Right lobe of liver (tissue), 6 donors: ENCODE results near the gene LNX1. TPM values are rescaled to one million over a fixed set of nuclear protein-coding genes. Genes with fewer than 3 reads are reported as not detected.

Experiments
- ATAC-seq, 4 donors: fragments of 200-7000 bp; cut with Tn5 transposase; one replicate each; pipeline ENCODE4 v1.9.1; 2020; ENCODE audit warnings: mild to moderate bottlenecking in 4 of 4, moderate library complexity in 4 of 4
- DNase-seq, 3 donors: peaks; one replicate each; pipeline ENCODE4 v3.0.0-alpha.2; 2020
- H3K27ac ChIP-seq, 3 donors: fragments of 200-600 bp; one replicate each; pipeline ENCODE4 v1.8.0; 2022
- H3K27me3 ChIP-seq, 2 donors: fragments of 200-600 bp; one replicate each; pipeline ENCODE4 v1.8.0; 2022
- H3K36me3 ChIP-seq, 4 donors: fragments of 200-600 bp; sonication (generic) in 1 of 4; one replicate each; pipeline versions ENCODE4 v1.5.1 to v1.8.0; 2017 to 2022; ENCODE audit warnings: control low read depth in 1 of 4
- H3K4me1 ChIP-seq, 4 donors: fragments of 200-600 bp; sonication (generic) in 1 of 4; one replicate each; pipeline versions ENCODE4 v1.5.1 to v1.8.0; 2017 to 2022; ENCODE audit warnings: control low read depth in 1 of 4
- H3K4me3 ChIP-seq, 3 donors: fragments of 200-600 bp; one replicate each; pipeline ENCODE4 v1.8.0; 2022
- H3K9me3 ChIP-seq, 4 donors: fragments of 200-600 bp; sonication (generic) in 1 of 4; one replicate each; pipeline versions ENCODE4 v1.5.1 to v1.8.0; 2017 to 2022; ENCODE audit warnings: control low read depth in 1 of 4
- POLR2A ChIP-seq: fragments of 450-650 bp; IDR thresholded peaks from one replicate; pipeline ENCODE4 v1.6.1; 2017; ENCODE audit warnings: antibody characterized with exemption, mild to moderate bottlenecking
- WGBS: methylation state at CpG from one replicate; pipeline ENCODE4 v1.1.6; 2018; ENCODE audit warnings: low coverage, low lambda C conversion rate; ENCODE audit not compliant: insufficient coverage; ENCODE audit errors: missing lambda C conversion rate; 5-methylcytosine and 5-hydroxymethylcytosine counted together
- intact Hi-C, 2 donors: fragments of 100-400 bp; cut with DNase I; formaldehyde crosslinking; loops; one replicate each; pipeline versions ENCODE4 v1.11.2 to v1.14.1; 2022
- total RNA-seq, 6 experiments: library from RNA; depleted of rRNA in 2 of 6; stranded (reverse); fragments of >200 nt in 2 of 6; fragmentation: NEBNext Ultra II Directional in 3 of 6; extraction: Animal tissue kit (Norgen Biotek cat#: 25700) in 3 of 6; gene quantifications; one replicate each; pipeline versions ENCODE4 v1.1.0 to v1.2.4, GENCODE V29; 2016 to 2023
- TF ChIP-seq, protein P1 (sequence below), 4 donors: fragments of 200-600 bp in 3 of 4; fragments of 450-650 bp in 1 of 4; IDR thresholded peaks; one replicate each; pipeline versions ENCODE4 v1.5.1 to v1.8.0; 2016 to 2022; ENCODE audit warnings: antibody characterized with exemption in 4 of 4, mild to moderate bottlenecking in 2 of 4
- donor health status: DM: no; HTN: yes; CAD: no.
- donor health status: DM: no; HTN: no; CAD: no.
- donor health status: DM: no; HTN: no; CAD: no.
- donor health status: DM: no; HTN: yes; CAD: no.
- donor health status: DM: no; HTN: yes; CAD: no.

Gene LNX1
- total RNA-seq, 6 experiments from 2014 or later: 1.3 to 6.0 (median 3.9) TPM

DNA sequence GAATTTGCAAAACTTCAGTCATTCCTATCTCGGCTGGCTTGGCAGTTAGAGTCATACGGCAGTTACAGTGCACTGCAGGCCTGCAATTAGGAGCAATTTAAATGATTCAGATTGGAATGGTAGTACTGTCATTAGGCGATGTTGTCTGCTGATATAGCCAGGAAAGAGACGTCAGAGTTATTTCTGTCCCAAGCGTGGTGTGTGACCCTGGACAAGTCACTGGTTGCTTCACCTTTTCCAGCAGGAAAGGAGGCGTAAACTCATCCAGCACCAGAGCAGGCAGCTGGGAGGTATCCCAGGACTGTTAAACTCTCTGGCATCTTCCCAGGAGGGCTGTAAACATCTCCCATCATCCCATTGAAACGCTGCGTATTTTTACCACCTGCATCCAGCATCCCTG is 836 bp upstream of the LNX1 start:
- peaks cover 0 to 18% (median 0%) of the 10 kb centered on the region in 4 donors for H3K4me1 ChIP-seq
- no peaks in the 10 kb centered on the region for H3K27me3 ChIP-seq
- no peaks in the 10 kb centered on the region for H3K9me3 ChIP-seq
- no peak for ATAC-seq
- no peaks in the 10 kb centered on the region for H3K36me3 ChIP-seq
- no peak for TF ChIP-seq POLR2A
- TF ChIP-seq, protein P1, sequence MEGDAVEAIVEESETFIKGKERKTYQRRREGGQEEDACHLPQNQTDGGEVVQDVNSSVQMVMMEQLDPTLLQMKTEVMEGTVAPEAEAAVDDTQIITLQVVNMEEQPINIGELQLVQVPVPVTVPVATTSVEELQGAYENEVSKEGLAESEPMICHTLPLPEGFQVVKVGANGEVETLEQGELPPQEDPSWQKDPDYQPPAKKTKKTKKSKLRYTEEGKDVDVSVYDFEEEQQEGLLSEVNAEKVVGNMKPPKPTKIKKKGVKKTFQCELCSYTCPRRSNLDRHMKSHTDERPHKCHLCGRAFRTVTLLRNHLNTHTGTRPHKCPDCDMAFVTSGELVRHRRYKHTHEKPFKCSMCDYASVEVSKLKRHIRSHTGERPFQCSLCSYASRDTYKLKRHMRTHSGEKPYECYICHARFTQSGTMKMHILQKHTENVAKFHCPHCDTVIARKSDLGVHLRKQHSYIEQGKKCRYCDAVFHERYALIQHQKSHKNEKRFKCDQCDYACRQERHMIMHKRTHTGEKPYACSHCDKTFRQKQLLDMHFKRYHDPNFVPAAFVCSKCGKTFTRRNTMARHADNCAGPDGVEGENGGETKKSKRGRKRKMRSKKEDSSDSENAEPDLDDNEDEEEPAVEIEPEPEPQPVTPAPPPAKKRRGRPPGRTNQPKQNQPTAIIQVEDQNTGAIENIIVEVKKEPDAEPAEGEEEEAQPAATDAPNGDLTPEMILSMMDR (IDR thresholded peaks at IDR 0.05): no peak
- H3K4me3 ChIP-seq: no peak overlapping the region
- intact Hi-C loops: no loop called here
- H3K27ac ChIP-seq: peak overlapping the region in 1 of 3 donors; percentile 57
- 71% methylated on average over 8 of the region's 8 CpGs for WGBS
- no peak for DNase-seq

DNA sequence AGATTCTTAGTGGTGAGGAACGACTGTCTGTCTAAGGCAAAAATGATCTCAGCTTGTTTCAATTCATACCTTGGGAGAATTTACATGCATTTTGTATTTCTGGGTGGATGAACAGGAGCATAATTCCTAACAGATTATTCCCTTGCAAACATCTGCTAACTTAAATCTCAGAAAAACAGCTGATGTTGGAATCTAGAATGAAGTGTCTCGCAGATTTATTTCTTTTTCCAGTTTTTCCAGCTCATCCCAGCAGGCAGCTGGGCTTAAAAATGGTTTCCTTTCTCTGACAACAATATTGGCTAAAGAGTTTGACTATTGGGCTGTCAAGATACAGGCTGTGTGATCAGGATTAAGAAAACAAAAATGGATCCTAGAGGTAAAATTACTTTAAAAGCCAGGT is 1.1 kb downstream of the LNX1 start:
- no peaks in the 10 kb centered on the region for H3K36me3 ChIP-seq
- DNase-seq: no peak
- H3K9me3 ChIP-seq: no peaks in the 10 kb centered on the region
- H3K27ac ChIP-seq: no peak overlapping the region
- no peaks in the 10 kb centered on the region for H3K27me3 ChIP-seq
- WGBS: 63% methylated on average over 2 of the region's 2 CpGs
- no peak for ATAC-seq
- H3K4me1 ChIP-seq: peaks cover 0 to 20% (median 0%) of the 10 kb centered on the region in 4 donors
- no peak for TF ChIP-seq POLR2A
- H3K4me3 ChIP-seq: peak overlapping the region; percentile 30 to 50 (median 49)
- intact Hi-C loops: no loop called here

DNA sequence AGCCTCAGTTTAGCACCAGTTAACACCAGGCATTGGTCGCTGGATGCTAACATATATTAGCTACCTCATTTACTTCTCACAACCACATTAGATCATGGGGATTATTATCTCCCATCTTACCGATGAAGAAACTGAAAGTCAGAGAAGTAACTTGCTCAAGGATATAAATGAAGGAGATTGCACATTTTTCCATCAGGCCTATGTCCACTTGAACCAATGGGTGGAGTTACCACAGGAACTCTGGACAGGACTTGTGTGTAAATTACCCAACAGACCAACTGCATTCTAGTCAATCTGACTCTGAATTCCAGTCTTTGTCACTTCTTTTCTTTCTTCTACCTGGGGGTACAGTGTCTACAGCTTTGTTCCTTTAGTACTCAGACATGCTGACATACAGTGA is 1.8 kb downstream of the LNX1 start:
- no peak for TF ChIP-seq POLR2A
- TF ChIP-seq, protein P1 (IDR thresholded peaks at IDR 0.05): no peak
- no peak overlapping the region for H3K4me3 ChIP-seq
- intact Hi-C loops: no loop called here

DNA sequence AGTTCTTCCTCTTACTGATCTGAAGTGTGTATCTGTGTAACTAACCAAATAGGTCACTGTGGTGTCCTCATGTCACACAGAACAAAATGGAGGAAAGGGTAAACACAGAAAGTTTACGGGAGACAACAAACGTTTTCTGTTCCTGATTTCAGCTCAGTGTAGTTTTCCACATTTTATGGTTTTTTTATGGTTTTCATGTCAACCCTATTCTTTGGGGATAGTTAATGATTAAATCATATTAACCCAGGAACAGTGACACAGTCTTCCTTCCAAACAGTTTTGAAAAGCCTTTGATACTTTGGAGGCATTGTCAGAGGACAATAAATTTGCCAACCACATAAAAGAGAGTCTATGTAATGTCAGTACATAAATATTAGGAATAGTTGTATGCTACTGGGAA is 4.2 kb downstream of the LNX1 start:
- H3K9me3 ChIP-seq: no peaks in the 10 kb centered on the region
- H3K4me3 ChIP-seq: no peak overlapping the region
- 13% methylated on average over 2 of the region's 2 CpGs for WGBS
- H3K4me1 ChIP-seq: peaks cover 0 to 30% (median 0%) of the 10 kb centered on the region in 4 donors
- ATAC-seq (peak in 2 of 4 donors; percentile 5 to 36), DNase-seq (no peak)
- no peak overlapping the region for H3K27ac ChIP-seq
- no peaks in the 10 kb centered on the region for H3K27me3 ChIP-seq
- TF ChIP-seq, protein P1 (IDR thresholded peaks at IDR 0.05): no peak
- TF ChIP-seq POLR2A: no peak
- no peaks in the 10 kb centered on the region for H3K36me3 ChIP-seq
- intact Hi-C loops: no loop called here

More for the DNA sequence above, 1.8 kb downstream of the LNX1 start:
- no peaks in the 10 kb centered on the region for H3K9me3 ChIP-seq
- 83% methylated on average over 2 of the region's 2 CpGs for WGBS
- peaks cover 0 to 20% (median 0%) of the 10 kb centered on the region in 4 donors for H3K4me1 ChIP-seq
- ATAC-seq: peak in 1 of 4 donors; percentile 21
- peak overlapping the region in 1 of 3 donors; percentile 11 for H3K27ac ChIP-seq
- H3K27me3 ChIP-seq: no peaks in the 10 kb centered on the region
- no peaks in the 10 kb centered on the region for H3K36me3 ChIP-seq
- DNase-seq: no peak

DNA sequence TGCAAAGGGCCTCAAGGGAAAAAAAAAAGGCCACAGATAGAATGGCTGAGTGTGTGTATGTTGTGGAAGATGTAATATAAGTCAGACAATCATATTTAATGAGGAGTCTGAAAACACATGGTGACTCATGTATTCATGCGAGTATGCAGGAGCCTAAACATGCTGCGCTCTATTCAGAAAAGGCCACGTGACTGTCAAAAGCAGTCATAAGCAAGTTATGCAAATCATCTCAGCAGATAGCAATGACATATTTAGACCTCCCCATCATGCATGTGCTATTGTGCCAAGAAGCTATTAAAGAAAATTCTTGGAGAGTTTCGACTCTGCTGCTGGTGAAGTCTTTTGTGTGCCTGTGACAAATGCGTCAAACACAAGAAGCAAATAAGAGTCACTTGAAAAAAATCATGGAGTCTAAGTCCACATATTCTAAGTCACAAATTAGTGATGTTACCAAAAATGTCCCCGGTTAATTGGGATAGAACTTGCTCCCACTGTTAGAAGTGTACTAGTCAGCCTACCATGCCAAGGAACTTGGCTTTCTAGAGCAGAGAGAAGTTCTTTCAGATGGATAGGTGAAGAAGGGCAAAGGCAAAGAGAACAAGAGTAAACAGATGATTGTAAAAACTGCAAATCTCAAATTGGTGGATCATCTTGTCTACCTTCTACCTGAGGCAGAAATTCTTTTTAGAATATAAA is 5.0 kb downstream of the LNX1 start:
- H3K4me3 ChIP-seq: no peak overlapping the region
- no peaks in the 10 kb centered on the region for H3K36me3 ChIP-seq
- intact Hi-C loops: no loop called here
- H3K4me1 ChIP-seq: peaks cover 0 to 31% (median 0%) of the 10 kb centered on the region in 4 donors
- WGBS: 82% methylated on average over 6 of the region's 6 CpGs
- TF ChIP-seq, protein P1 (IDR thresholded peaks at IDR 0.05): no peak
- no peak for TF ChIP-seq POLR2A
- DNase-seq: no peak
- H3K27me3 ChIP-seq: no peaks in the 10 kb centered on the region
- H3K27ac ChIP-seq: no peak overlapping the region
- ATAC-seq: no peak
- H3K9me3 ChIP-seq: no peaks in the 10 kb centered on the region
